ENCODE data around the gene FBXO33. TPM values are rescaled to one million over a fixed set of nuclear protein-coding genes. Genes with fewer than 3 reads are reported as not detected.

FBXO33 gene
- total RNA-seq, 1 donor from 2014 or later: 4.4 TPM

GRCh38 chr14:39432619-39433451 lies 602 bp upstream of the FBXO33 start:
- intact Hi-C loops (cut with micrococcal nuclease): no loop called here
- ATAC-seq (peak; percentile 93), DNase-seq (peak; percentile 94)

- no peak for ATAC-seq
- intact Hi-C loops (cut with micrococcal nuclease): no loop called here
- DNase-seq: peak; percentile 57
These were observed 636 bp downstream of the FBXO33 start for GRCh38 chr14:39431416-39432178.

DNA sequence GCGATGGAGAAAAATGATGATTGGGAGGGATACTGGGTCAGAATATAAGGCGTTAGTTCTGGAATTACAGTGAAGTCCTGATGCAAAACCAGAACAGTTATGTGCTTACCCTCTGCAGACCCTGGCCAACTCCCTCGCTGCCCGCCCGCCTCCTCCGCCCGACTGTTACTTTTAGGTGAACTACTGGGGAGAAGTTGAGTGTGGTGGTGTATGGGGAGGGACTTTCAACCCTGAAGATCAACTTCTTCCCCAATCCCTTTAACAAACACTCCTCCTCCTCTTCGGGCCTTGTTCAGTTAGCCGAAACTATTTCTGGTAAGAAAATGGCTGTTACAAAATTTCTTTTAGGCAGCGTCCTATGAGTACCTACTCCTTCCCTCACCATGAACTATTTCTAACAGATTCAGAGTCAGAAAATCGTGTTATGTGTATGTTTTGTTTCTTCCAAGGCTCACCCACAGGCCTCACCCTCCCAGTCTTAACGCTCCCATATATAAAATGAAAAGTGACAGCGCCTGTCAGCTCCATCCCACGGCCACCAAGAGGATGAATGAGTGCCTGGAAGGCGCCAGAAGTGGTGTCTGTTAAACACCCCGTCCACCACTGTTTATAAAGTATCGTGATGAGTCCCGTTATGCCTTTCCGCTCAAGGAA lies 1.3 kb downstream of the FBXO33 start:
- intact Hi-C loops (cut with micrococcal nuclease): no loop called here
- ATAC-seq (no peak), DNase-seq (no peak)

- intact Hi-C loops (cut with micrococcal nuclease): no loop called here
- ATAC-seq (no peak), DNase-seq (no peak)
These were observed 4.1 kb downstream of the FBXO33 start for GRCh38 chr14:39428118-39428517.

DNA sequence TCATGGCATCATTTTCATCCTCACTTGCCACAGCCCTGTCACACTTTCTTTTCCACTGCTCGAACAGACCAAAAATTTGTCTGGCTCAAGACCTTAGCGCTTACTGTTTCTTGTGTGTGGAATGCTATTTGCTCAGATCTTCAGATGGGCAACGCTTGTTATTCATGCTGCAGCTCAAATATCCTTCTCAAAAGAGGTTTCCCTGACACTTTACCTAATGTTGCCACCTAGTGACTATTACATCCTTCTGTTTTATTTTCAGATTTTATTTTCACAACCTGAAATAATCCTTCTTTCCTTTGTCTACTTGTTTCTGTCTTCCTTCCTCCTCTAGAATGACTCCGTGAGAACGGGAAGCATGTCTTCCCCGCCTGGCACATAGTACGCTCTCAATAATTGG lies 5.6 kb downstream of the FBXO33 start:
- no peak for ATAC-seq
- intact Hi-C loops (cut with micrococcal nuclease): no loop called here
- DNase-seq: no peak

DNA sequence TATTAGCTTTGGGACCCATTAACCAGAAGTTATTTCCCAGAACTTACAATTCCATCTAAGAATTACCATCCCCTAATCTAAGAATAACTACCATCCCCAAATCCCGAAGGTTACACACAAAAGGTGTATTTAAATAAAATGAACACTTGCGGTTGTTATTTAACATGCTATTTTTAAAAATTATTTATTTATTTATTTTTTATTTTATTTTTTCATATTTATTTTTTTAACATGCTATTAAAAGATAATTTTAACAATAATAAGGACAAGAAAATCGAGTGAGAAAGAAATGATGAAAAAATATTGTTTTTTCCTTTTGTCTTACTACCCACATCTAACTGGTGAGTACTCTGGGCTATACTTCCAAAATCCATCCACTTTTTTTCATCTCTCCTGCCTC lies 6.3 kb downstream of the FBXO33 start:
- DNase-seq (no peak), ATAC-seq (no peak)
- intact Hi-C loops (cut with micrococcal nuclease): no loop called here

DNA sequence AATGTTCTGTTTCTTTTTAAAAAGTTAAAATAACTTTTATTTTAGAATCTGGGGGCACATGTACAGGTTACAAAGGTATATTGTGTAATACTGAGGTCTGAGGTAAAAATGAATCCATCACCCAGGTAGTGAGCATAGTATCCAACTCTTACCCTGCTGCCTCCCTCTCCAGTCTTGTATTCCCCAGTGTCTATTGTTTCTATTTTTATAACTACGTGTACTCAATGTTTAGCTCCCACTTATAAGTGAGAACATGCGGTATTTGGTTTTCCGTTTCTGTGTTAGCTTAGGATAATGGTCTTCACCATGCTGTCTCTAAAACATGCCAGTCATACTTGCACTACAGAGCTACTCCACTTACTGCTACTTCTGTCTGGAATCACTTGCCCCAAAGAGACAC lies 8.4 kb downstream of the FBXO33 start:
- DNase-seq: no peak
- intact Hi-C loops (cut with micrococcal nuclease): no loop called here
- ATAC-seq: peak; percentile 72

DNA sequence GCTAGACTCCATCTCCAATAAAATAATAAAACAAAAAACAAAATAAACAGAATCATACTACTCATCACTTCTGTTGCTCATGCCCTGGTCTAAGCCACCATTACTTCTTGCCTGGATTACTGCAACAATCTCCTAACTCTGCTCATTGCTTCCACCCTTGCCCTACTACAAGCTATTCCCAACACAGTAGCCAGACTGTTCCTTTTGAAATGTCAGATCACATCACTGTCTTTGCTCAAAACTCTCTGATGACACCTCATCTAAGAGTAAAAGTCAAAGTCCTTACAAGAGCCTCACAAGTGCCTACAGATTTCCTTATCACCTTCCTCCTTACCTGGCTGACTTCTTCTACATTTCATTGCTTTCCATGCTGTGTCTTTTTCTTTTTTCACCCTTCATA lies 10.0 kb downstream of the FBXO33 start:
- ATAC-seq: peak; percentile 28
- DNase-seq: no peak
- intact Hi-C loops (cut with micrococcal nuclease): no loop called here

- no peak for ATAC-seq
- intact Hi-C loops (cut with micrococcal nuclease): no loop called here
- no peak for DNase-seq
These were observed 13.0 kb downstream of the FBXO33 start for GRCh38 chr14:39419272-39419671.

DNA sequence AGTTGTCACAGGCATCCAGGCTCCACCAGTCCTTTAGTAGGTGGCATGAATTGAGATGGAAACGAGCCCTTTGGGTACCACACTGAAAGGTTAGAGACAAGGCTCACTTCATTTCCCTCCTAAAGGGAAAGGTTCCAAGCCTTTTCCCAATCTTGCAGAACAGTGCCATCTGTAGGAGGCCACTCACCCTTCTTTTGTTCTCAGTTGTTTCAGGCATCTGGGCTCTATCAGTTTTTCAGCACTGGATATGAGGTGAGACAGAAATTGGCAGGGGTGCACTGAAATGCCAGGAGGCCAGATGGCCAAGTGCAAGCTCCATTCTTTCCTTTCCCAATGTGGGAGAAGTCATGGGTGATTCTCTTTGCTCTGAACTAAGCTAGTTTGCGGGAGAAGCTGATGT lies 15.2 kb downstream of the FBXO33 start:
- intact Hi-C loops (cut with micrococcal nuclease): no loop called here
- peak; percentile 94 for ATAC-seq

DNA sequence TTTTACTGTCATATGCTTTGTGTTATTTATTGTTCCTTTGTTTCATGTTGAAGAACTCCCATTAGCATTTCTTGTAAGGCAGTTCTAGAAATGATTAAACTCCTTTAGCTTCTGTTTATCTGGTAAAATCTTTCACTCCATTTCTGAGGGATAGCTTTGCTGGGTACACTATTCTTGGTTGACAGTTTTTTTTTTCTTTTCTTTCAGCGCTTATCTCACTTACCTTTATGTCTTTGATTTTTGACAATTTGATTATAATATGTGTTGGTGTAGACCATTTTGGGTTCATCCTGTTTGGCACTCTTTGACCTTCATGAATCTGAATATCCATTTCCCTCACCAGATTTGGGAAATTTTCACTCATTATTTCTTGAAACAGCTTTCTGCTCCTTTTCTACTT lies 16.2 kb downstream of the FBXO33 start:
- intact Hi-C loops (cut with micrococcal nuclease): no loop called here
- DNase-seq (no peak), ATAC-seq (no peak)

More for the DNA sequence above, 15.2 kb downstream of the FBXO33 start:
- DNase-seq: no peak

- intact Hi-C loops (cut with micrococcal nuclease): no loop called here
- DNase-seq (no peak), ATAC-seq (no peak)
These were observed 25.7 kb downstream of the FBXO33 start for GRCh38 chr14:39406560-39406959.

DNA sequence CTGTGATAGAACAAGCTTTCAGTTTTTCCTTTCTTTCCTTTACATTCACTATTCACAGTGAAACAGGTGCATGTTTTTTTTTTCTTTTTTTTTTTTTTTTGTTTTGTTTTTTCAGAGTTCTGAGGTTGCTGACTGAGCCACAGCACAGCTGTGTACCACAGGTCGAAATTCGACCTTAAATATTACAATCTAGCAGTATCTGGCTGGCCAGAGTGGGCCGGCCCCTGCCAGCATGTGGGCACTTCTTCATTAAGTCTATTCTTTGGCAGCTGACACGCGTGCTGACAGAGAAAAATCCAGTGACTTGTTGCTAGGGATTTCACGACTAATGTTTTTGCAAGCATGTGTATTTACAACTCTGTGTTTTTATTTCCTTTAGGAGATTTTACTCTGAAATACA lies 33.9 kb downstream of the FBXO33 start:
- ATAC-seq (peak; percentile 71), DNase-seq (peak; percentile 43)
- intact Hi-C loops (cut with micrococcal nuclease): no loop called here

DNA sequence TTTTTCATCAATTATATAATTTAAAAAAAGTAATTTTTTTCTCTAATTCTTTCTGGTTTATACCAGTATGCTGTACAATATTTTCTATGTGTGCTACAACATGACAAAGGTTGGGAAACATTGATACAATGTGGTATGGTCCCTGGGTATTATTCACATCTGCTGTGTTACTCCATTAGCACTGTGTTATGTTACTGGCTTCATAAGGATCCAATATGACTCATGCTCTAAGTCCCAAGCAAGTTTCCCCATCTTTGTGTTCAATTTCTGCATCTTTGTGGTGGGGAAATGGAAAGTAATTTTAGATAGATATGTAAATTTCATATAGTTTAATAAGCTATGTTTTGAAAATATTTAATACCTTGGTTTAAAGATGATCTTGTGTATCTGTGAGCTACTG lies 35.8 kb downstream of the FBXO33 start:
- DNase-seq: no peak
- ATAC-seq: no peak
- intact Hi-C loops (cut with micrococcal nuclease): no loop called here

DNA sequence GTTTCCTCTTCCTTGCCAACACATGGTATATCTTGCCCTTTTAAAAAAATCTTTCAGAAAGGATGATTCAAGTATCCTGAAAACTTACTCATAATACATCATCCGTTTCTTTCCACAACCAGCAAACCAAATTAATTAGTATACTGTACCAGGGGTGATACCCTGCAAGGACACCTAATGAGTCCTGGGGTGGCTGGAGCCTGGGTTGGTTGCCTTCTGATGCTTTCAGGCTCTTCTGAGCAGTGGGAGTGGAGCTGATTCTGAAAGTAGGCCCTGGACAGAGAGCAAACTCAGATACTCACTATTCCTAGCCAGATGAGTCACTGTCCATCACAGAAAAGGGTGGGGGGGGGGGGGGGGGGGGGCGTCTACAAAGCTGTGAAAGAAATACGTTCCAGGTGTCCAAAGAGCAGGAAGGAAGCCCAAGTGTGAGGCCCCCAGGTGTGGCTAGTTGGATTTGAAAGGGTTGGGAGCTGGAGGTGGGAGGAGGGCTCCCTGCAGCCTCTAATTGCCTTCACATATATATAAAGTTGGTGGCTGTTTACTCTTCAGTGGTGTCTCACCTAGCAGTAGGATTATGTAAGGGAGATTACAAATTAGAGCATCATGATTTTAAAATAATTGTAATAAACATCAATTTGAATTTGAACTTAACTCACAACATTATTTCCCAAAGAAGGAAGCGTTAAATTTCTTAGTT lies 36.5 kb downstream of the FBXO33 start:
- ATAC-seq: no peak
- no peak for DNase-seq
- intact Hi-C loops (cut with micrococcal nuclease): no loop called here

- DNase-seq (no peak), ATAC-seq (no peak)
- intact Hi-C loops (cut with micrococcal nuclease): no loop called here
These were observed 38.9 kb downstream of the FBXO33 start for GRCh38 chr14:39393289-39393688.

- no peak for DNase-seq
- intact Hi-C loops (cut with micrococcal nuclease): no loop called here
- no peak for ATAC-seq
These were observed 48.1 kb downstream of the FBXO33 start for GRCh38 chr14:39384177-39384576.

- intact Hi-C loops (cut with micrococcal nuclease): no loop called here
- no peak for ATAC-seq
- no peak for DNase-seq
These were observed 48.5 kb downstream of the FBXO33 start for GRCh38 chr14:39383741-39384140.

DNA sequence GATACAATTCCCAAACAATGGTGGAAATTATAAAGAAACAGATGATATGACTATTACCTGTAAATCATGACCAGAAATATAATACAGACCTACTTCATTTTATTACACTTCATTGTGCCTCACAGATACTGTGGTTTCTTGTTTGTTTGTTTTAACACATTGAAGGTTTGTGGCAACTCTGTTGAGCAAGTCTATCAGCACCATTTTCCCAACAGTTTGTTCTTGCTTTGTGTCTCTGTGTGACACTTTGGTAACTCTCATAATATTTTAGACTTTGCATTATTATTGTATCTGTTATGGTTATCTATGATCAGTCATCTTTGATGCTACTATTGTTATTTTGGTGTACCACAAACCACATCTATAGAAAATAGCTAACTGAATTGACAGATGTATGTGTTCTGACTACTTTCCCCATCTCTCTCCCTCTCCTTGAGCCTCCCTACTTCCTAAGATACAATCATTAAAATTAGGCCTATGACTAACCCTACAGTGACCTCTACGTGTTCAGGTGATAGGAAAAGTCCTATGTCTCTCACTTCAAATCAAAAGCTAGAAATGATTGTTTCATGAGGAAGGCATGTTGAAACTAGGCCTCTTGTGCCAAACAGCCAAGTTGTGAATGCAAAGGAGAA lies 49.1 kb downstream of the FBXO33 start:
- ATAC-seq: no peak
- intact Hi-C loops (cut with micrococcal nuclease): no loop called here
- DNase-seq: no peak

All from left ventricle myocardium superior (tissue), 1 donor.